ENCODE measurements around the gene LRRC26. TPM values are rescaled to one million over a fixed set of nuclear protein-coding genes. Genes with fewer than 3 reads are reported as not detected.

Gene LRRC26
- total RNA-seq, 1 experiment from 2014 or later = 2.1 TPM

DNA sequence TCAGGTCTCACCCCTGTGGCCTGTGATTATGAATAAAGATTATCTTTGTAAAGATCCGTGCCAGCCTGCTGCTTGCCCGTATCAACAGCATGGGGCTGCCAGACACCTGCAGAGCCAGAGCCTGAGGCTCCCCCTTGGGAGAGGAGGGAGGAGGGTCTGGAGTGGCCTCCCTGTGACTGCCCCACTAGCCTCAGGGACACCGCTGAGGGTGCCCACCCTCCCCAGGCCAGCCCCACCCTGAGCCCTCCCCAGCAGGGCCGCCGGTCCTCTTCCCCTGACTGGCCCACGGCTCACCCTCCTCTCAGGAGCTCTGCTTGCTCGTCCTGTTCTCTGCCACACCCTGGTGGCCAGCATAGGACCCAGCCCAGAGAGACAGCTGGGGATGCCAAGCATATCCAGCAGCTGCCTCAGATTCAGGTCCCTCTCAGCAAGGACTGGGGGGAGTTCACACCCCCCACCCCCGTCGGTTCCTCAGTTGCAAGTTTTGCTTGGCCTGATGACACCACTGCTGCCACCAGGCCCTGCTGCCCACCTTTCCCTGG is 20.5 kb upstream of the LRRC26 start:
- ChIA-PET POLR2A (interaction anchor here (2.3 kb wide), 1 partner anchor 10 kb away, joined by 13 read pairs; the partner anchor contains the start of gene TPRN), CTCF (interaction anchor here (0.6 to 3.2 kb wide), 7 partner anchors 9 to 155 kb away, joined by 3 to 24 read pairs (median 4); partner anchors contain the start of gene RNF224)
- peak overlapping the region; percentile 63; the same call in 1 of the 2 replicates for H3K27ac Mint-ChIP-seq
- TF ChIP-seq, protein P1, sequence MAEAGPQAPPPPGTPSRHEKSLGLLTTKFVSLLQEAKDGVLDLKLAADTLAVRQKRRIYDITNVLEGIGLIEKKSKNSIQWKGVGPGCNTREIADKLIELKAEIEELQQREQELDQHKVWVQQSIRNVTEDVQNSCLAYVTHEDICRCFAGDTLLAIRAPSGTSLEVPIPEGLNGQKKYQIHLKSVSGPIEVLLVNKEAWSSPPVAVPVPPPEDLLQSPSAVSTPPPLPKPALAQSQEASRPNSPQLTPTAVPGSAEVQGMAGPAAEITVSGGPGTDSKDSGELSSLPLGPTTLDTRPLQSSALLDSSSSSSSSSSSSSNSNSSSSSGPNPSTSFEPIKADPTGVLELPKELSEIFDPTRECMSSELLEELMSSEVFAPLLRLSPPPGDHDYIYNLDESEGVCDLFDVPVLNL (CRISPR knock-in tag; IDR thresholded peaks at IDR 0.05; ENCODE audit: borderline replicate concordance, low read depth) = no peak
- TF ChIP-seq, protein P2, sequence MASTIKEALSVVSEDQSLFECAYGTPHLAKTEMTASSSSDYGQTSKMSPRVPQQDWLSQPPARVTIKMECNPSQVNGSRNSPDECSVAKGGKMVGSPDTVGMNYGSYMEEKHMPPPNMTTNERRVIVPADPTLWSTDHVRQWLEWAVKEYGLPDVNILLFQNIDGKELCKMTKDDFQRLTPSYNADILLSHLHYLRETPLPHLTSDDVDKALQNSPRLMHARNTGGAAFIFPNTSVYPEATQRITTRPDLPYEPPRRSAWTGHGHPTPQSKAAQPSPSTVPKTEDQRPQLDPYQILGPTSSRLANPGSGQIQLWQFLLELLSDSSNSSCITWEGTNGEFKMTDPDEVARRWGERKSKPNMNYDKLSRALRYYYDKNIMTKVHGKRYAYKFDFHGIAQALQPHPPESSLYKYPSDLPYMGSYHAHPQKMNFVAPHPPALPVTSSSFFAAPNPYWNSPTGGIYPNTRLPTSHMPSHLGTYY (CRISPR knock-in tag; IDR thresholded peaks at IDR 0.05) = no peak
- TF ChIP-seq, protein P3, sequence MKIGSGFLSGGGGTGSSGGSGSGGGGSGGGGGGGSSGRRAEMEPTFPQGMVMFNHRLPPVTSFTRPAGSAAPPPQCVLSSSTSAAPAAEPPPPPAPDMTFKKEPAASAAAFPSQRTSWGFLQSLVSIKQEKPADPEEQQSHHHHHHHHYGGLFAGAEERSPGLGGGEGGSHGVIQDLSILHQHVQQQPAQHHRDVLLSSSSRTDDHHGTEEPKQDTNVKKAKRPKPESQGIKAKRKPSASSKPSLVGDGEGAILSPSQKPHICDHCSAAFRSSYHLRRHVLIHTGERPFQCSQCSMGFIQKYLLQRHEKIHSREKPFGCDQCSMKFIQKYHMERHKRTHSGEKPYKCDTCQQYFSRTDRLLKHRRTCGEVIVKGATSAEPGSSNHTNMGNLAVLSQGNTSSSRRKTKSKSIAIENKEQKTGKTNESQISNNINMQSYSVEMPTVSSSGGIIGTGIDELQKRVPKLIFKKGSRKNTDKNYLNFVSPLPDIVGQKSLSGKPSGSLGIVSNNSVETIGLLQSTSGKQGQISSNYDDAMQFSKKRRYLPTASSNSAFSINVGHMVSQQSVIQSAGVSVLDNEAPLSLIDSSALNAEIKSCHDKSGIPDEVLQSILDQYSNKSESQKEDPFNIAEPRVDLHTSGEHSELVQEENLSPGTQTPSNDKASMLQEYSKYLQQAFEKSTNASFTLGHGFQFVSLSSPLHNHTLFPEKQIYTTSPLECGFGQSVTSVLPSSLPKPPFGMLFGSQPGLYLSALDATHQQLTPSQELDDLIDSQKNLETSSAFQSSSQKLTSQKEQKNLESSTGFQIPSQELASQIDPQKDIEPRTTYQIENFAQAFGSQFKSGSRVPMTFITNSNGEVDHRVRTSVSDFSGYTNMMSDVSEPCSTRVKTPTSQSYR (CRISPR knock-in tag; IDR thresholded peaks at IDR 0.05) = no peak
- TF ChIP-seq GABPB1 (CRISPR knock-in tag; IDR thresholded peaks at IDR 0.05) = no peak
- no peak for TF ChIP-seq CREB1 (CRISPR knock-in tag; IDR thresholded peaks at IDR 0.05)
- no peak for TF ChIP-seq FOXK1 (CRISPR knock-in tag; IDR thresholded peaks at IDR 0.05)
- no peak for TF ChIP-seq GTF2I (CRISPR knock-in tag; conservative IDR thresholded peaks at IDR 0.05)
- no peak for TF ChIP-seq SMAD3 (CRISPR knock-in tag; IDR thresholded peaks at IDR 0.05; ENCODE audit: borderline replicate concordance)
- no peaks in the 10 kb centered on the region; the same call in 1 of the 2 replicates for H3K36me3 Mint-ChIP-seq
- DNase-seq (ENCODE audit: low spot score) (no peak), ATAC-seq (no peak)
- H3K27me3 Mint-ChIP-seq (ENCODE audit: low read depth) = no peaks in the 10 kb centered on the region
- peaks cover 24% of the 10 kb centered on the region for H3K4me1 Mint-ChIP-seq
- H3K4me3 Mint-ChIP-seq = peak overlapping the region; percentile 55
- no peaks in the 10 kb centered on the region for H3K9me3 Mint-ChIP-seq

DNA sequence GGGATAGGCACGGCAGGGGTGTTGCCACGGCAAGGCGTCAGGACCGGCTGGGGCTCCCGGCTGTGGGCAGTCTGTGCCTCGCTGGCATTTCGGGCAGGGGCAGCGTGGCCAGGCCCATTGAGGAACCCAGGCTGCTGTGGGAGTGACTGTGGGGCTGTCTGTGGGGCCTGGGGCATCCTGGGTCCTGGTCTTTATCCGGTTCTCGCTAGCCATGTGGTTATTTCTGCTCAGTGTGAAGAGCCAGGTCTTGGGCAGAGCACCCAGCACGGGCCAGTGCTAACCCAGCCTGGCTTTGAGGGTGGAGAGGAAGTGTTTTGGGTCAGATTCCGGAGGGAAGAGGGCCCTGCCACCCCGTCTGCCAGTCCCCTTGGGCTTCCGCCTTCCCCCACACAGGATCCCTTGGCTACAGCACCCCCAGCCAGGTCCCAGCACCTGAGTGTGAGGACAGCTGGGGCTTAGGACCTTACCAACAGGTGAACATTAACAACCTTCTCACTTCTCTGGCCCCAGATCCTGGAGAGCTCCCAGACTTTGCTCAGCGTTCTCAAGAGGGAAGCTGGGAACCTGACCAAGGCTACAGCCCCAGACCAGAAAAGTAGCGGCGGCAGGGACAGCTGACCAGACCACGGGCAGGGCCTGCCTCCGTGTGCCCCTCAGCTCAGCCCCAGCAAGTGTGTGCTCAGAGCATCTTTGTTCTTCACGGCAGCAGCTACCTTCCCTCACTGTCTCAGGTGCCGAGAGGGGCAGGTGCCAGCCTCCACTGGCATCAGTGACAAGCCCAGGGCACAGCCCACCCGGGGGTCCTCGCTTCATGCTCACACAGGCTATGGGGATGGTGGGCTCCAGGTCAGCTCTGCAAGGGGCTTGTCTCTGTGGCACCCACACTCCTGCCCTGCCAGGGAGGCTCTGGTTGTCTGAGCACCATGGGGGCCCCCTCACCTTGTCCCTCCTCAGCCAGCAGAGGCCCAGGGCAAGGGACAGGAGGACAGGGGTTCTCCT is 19.7 kb upstream of the LRRC26 start:
- Mint-ChIP-seq H3K27me3 (ENCODE audit: low read depth) (no peaks in the 10 kb centered on the region), H3K27ac (peak overlapping the region; percentile 94; the same call in 1 of the 2 replicates), H3K4me3 (peak overlapping the region; percentile 92), H3K36me3 (no peaks in the 10 kb centered on the region; the same call in 1 of the 2 replicates), H3K9me3 (no peaks in the 10 kb centered on the region), H3K4me1 (peaks cover 20% of the 10 kb centered on the region)
- no peak for DNase-seq (ENCODE audit: low spot score)
- TF ChIP-seq FOXK1 (CRISPR knock-in tag; IDR thresholded peaks at IDR 0.05) = peak; percentile 60; the same call in 1 of the 2 replicates
- no peak for TF ChIP-seq TP53 (CRISPR knock-in tag; IDR thresholded peaks at IDR 0.05)
- POLR2A ChIA-PET = interaction anchor here (0.7 to 2.3 kb wide), 7 partner anchors 11 to 51 kb away, joined by 3 to 13 read pairs (median 4); partner anchors contain the start of genes NDOR1, RNF224, TMEM203 and TPRN
- CTCF ChIA-PET = interaction anchor here (0.6 to 3.2 kb wide), 28 partner anchors 9 to 295 kb away, joined by 3 to 24 read pairs (median 5); partner anchors contain the start of genes CYSRT1, EXD3, NDOR1 and NPDC1
- no peak for ATAC-seq

DNA sequence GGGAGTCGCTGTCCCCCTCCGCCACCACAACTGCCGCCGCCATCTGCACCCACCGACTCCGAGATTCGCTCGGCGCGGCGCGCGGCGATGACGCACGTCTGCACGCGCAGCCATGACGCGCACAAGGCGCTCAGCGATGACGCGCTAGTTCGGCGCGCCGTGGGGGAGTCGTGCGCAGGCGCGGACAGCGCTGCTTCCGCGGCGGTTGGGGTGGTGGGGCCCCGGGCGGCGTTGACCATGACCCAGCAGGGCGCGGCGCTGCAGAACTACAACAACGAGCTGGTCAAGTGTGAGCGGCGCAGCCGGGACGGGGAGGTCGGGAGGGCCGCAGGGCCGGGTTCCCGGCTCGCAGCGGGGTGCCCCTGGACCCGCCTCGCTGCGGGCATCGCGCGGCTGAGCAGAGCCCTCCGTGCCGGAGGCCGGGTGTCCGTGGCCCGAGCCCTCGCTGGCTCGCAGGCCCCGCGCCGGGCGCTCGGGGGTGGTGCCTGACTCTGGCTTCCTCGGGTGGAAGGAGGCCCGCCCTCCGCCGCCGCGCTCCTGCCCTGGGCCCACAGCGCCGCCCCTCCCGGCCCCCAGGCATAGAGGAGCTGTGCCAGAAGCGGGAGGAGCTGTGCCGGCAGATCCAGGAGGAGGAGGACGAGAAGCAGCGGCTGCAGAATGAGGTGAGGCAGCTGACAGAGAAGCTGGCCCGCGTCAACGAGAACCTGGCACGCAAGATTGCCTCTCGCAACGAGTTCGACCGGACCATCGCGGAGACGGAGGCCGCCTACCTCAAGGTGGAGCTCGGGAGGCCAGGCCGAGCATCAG is 18.8 kb upstream of the LRRC26 start, which contains the start of the genes ANAPC2 and SSNA1:
Gene ANAPC2, minus strand, starts transcription at position 71 of the 807 bp plus-strand sequence. Its CDS starts 28 bp downstream, at position 43.
Gene SSNA1, plus strand, starts transcription at position 187 of the 807 bp plus-strand sequence. Its CDS starts 51 bp downstream, at position 238.
- peaks cover under 1% of the 10 kb centered on the region for H3K36me3 Mint-ChIP-seq
- peak within 1 kb of the TSS; percentile 92 for H3K4me3 Mint-ChIP-seq
- H3K4me1 Mint-ChIP-seq = peaks cover 20% of the 10 kb centered on the region
- peak; percentile 71; the same call in 1 of the 2 replicates for TF ChIP-seq ZNF138 (CRISPR knock-in tag; conservative IDR thresholded peaks at IDR 0.05)
- TF ChIP-seq, protein P4, sequence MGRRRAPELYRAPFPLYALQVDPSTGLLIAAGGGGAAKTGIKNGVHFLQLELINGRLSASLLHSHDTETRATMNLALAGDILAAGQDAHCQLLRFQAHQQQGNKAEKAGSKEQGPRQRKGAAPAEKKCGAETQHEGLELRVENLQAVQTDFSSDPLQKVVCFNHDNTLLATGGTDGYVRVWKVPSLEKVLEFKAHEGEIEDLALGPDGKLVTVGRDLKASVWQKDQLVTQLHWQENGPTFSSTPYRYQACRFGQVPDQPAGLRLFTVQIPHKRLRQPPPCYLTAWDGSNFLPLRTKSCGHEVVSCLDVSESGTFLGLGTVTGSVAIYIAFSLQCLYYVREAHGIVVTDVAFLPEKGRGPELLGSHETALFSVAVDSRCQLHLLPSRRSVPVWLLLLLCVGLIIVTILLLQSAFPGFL (CRISPR knock-in tag; IDR thresholded peaks at IDR 0.05; ENCODE audit: borderline replicate concordance) = 0 out of 2 replicates have a peak, but pooled peaks have one; percentile 27
- TF ChIP-seq NR3C1 (CRISPR knock-in tag; conservative IDR thresholded peaks at IDR 0.05; ENCODE audit: low read depth) = no peak
- 0 out of 2 replicates have a peak, but pooled peaks have one; percentile 59 for TF ChIP-seq ZNF263 (CRISPR knock-in tag; IDR thresholded peaks at IDR 0.05; ENCODE audit: low read depth)
- no peak for TF ChIP-seq HMGA2 (CRISPR knock-in tag; IDR thresholded peaks at IDR 0.05)
- peak; percentile 85; the same call in 1 of the 2 replicates for TF ChIP-seq RELA (CRISPR knock-in tag; IDR thresholded peaks at IDR 0.05; ENCODE audit: borderline replicate concordance)
- no peak for TF ChIP-seq IRF2 (CRISPR knock-in tag; IDR thresholded peaks at IDR 0.05; ENCODE audit: borderline replicate concordance, low read depth)
- TF ChIP-seq, protein P5, sequence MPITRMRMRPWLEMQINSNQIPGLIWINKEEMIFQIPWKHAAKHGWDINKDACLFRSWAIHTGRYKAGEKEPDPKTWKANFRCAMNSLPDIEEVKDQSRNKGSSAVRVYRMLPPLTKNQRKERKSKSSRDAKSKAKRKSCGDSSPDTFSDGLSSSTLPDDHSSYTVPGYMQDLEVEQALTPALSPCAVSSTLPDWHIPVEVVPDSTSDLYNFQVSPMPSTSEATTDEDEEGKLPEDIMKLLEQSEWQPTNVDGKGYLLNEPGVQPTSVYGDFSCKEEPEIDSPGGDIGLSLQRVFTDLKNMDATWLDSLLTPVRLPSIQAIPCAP (CRISPR knock-in tag; IDR thresholded peaks at IDR 0.05) = 0 out of 2 replicates have a peak, but pooled peaks have one; percentile 42
- no peak for TF ChIP-seq MXD4 (CRISPR knock-in tag; IDR thresholded peaks at IDR 0.05; ENCODE audit: borderline replicate concordance)
- no peak for TF ChIP-seq SOX15 (CRISPR knock-in tag; IDR thresholded peaks at IDR 0.05)

More for the DNA sequence above, 18.8 kb upstream of the LRRC26 start, which contains the start of the genes ANAPC2 and SSNA1:
- no peaks in the 10 kb centered on the region for H3K9me3 Mint-ChIP-seq
- CTCF ChIA-PET = interaction anchor here (0.6 to 3.2 kb wide), 29 partner anchors 10 to 403 kb away, joined by 3 to 24 read pairs (median 4); partner anchors contain the start of genes CYSRT1, EXD3, NDOR1 and NPDC1
- POLR2A ChIA-PET = interaction anchor here (0.7 to 2.0 kb wide), 6 partner anchors 12 to 52 kb away, joined by 3 to 13 read pairs (median 4); partner anchors contain the start of genes NDOR1, RNF224, TMEM203 and TPRN
- H3K27me3 Mint-ChIP-seq (ENCODE audit: low read depth) = no peaks in the 10 kb centered on the region; the same call in 1 of the 2 replicates
- peak; percentile 92 for DNase-seq (ENCODE audit: low spot score)
- peak; percentile 84 for ATAC-seq
- peak within 1 kb of the TSS; percentile 94 for H3K27ac Mint-ChIP-seq
